SIG-M5 (cell line): ENCODE data around the gene CMKLR1.

Source experiments
- DNase-seq: peaks from one replicate; lab custom pipeline; 2025; lab: John Stamatoyannopoulos, UW

The CMKLR1 gene, protein sequence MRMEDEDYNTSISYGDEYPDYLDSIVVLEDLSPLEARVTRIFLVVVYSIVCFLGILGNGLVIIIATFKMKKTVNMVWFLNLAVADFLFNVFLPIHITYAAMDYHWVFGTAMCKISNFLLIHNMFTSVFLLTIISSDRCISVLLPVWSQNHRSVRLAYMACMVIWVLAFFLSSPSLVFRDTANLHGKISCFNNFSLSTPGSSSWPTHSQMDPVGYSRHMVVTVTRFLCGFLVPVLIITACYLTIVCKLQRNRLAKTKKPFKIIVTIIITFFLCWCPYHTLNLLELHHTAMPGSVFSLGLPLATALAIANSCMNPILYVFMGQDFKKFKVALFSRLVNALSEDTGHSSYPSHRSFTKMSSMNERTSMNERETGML

GRCh38 chr12:108338915-108339657 lies at the start of gene CMKLR1:
TSS of gene CMKLR1 (minus strand) at chr12:108339311. CDS start at chr12:108293591, 45,720 bp downstream.
- no peak for DNase-seq

DNA sequence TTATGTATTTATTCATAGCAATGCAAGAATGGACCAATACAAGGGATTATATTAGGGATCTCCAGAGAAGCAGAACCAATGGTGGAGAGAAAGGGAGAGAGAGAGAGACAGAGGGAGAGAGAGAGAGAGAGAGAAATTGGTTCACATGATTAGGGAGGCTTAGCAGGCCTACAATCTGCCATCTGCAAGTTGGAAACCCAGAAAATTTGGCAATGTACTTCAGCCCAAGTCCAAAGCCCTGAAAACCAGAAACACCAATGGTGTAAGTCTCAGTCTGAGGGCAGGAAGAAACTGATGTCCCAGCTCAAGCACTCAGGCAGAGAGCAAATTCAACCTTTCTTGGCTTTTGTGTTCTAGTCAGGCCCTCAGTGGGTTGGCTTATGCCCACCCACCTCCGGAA lies 48.7 kb upstream of the CMKLR1 start:
- no peak for DNase-seq

- no peak for DNase-seq
Observed at GRCh38 chr12:108386709-108387360, 47.7 kb upstream of the CMKLR1 start.

- no peak for DNase-seq
Observed at GRCh38 chr12:108382437-108382801, 43.3 kb upstream of the CMKLR1 start.

DNA sequence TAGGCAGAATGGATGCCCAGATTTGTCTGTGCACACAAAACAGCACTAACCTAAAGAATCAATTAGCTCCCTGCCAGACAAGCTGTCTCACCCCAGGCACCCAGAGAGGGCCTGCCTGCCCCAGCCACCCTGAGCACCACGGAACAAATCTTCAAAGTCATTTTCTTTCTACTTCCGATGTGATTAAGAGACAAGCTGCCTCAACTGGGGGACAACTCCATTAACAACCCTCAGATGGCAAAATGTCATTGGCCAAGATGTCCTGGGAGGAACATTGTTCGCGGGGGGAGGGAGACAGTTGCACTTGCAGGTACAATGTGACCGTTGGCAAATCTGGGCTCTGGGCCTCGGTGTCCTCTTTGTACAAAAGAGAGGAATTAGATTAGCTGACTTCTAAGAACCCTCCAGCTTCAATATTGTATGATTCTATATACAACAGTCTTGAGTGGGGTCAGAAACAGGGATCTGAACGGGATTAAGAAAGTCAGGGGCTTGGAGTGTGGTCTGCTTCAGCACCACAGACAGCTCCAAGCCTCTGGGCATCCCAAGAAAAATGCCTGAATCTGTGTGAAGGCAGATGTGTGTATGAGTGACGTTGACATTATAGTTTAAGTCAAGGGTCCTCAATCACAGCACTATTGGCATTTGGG lies 42.8 kb upstream of the CMKLR1 start:
- no peak for DNase-seq

GRCh38 chr12:108380382-108380781 lies 41.3 kb upstream of the CMKLR1 start:
- DNase-seq: no peak

DNA sequence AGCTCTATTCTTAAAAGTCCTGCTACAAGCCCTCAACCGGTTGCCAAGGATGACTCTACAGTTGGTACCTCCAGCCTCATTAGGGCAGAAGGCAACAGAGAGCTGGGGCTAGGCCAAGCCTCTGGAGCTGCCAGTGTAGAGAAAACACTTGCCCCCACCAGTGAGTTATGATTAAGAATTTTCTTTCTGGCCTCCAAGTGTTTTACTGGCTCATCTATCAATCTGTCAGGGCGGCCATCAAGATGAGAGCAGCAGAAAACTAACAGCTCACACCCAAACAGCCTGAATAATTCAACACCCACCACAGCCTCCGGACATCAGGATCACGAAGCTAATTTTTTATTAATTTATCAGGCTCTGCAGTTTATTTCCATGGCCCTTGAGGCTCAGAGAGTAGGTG lies 40.7 kb upstream of the CMKLR1 start:
- DNase-seq: no peak

DNA sequence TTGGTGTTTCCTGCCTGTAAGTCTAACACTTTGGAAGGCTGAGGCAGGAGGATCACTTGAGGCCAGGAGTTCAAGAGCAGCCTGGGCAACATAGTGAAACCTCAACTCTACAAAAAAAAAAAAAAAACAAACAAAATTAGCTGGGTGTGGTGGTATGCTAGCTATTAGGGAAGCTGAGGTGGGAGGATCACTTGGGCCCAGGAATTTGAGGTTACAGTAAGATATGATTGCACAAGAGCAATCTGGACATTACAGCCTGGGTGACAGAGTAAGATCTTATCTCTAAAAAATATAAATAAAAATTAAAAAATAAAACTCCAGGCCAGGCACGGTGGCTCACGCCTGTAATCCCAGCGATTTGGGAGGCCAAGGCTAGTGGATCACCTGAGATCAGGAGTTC lies 39.8 kb upstream of the CMKLR1 start:
- no peak for DNase-seq

- no peak for DNase-seq
Observed at GRCh38 chr12:108377260-108377659, 38.1 kb upstream of the CMKLR1 start.

DNA sequence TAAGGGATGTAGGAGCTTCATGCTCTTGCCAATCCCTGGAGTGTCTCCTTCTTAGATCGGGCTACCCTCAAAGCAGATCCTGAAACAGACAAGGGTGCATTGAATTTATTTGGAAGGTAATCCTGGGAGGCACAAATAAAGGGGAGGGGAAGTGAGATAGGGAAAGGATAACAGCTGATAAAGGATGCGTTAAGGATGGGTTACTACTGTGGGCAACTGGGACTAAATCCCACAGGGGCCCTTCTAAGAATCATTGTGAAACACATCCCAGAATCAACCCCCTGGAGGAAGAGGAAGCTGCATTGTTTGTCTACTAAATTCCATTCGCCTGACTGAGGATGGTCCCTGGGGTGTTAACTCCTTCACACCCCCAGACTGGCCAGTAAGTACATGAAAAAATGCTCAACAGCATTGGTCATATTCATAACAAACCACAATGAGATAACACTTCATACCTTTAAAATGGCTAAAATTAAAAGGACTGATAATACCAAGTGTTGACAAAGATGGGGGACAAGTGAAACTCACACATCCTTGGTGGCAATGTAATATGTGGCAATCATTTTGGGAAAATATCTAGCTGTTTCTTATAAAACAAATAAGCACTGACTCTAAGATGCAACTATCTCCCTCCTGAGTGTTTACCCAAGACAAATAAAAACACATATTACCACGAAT lies 37.0 kb upstream of the CMKLR1 start:
- DNase-seq: no peak

DNA sequence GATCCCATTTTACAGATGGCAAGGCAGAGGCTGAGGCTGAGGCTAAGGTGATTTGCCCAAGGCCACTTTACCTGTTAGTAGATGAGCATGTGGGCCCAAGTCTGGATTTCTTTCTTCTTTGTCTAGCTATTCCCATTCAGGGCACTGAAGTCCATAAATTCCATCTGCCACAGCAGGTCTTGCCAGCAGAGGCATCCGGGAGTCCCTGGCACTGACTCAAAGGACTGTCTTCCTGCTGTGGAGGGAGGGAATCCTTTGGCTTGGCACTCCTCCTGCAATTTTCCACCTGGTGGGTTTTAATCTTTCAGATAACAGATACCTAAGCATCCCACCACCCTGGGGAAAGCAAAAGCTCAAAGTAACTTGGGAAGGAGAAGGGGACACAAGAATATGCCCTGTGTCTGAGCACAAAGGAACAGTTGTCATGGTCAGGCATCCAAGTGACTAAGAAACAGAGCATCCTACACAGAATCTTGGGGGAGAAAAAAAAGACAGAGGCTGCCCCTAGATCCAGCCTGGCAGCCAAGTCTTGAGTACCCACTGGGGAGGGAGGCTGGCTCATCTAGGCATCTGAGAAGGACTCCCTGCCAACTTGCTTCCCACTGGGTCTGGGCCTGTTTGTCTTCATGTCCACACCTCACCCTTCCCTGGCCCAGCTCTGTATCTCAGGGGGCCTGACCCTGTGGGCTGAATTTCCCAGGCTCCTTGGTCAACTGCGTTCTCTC lies 35.6 kb upstream of the CMKLR1 start:
- no peak for DNase-seq

DNA sequence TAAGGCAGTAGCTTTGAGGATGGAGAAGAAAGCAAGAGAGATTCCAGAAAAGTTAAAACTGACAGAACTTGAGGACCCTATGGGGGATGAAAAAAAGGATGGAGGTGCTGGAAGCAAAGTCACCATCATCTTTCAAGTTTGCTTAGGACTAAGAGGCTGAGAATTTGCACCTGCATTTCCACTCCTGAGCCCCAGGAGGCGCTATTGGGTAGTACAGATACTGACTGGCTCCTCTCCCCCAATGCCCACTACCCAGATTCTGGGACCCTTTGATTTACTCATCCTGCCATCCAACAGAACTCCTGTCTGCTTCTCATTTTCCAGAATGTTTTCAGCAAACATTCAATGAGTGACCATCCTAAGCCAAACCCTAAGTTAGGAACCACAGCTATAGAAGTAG lies 34.0 kb upstream of the CMKLR1 start:
- no peak for DNase-seq

GRCh38 chr12:108371801-108372344 lies 32.8 kb upstream of the CMKLR1 start:
- DNase-seq: no peak

DNA sequence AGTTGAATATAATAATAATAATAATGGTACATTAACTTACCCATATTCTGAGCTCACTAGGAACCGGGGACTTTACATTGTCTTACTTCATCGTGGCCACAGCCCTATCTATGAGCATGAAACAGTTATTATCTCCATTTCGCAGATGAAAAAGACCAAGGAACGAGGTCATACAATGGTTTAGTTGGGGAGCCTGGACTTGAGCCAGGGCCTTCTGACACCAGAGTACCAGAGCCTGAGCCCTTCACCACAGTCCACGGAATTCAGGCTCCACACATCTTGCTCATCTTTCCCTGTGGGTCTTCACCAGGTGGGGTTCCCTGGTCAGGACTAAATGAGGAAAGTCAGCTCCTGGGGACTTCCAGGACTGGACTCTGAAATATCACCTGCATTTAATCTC lies 31.3 kb upstream of the CMKLR1 start:
- no peak for DNase-seq

GRCh38 chr12:108369736-108370396 lies 30.8 kb upstream of the CMKLR1 start:
- DNase-seq: no peak

DNA sequence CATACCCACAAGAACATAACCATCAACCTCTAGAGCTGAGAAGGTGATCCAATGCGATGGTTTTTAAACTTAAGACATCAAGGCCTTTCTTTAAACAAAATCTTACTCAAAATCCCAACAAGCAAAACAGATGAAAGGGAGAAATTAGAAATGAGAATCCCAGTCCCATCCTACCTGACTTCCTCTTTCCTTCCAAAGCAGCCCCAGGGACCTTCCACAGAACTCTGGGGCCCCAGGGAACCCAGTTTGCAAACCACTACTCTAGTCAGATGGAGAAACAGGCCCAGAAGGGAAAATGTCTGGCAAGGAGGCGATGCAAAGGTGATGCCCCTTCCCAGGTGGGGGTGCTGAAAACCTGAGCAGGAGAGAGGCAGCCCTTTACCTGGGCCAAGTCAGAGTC lies 29.0 kb upstream of the CMKLR1 start:
- no peak for DNase-seq

DNA sequence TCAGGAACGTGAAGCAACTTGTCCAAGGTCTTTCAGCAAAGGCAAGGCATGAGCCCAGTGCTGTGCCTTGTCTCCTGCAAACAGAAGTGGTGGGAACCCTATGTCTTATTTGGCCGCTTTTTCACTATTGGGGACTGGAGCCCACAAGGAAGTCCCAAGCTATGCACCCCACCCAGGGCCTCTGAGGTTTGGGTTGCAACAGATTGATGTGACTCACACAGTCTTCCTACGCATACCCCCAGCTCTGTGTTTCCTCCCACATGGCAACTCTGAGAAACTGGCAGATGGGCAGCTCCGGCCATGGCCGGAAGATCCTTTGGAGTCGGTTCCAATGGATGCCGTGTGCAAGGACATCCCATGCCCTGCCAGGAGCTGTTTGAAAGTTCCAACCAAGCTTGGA lies 28.3 kb upstream of the CMKLR1 start:
- peak; percentile 68 for DNase-seq

DNA sequence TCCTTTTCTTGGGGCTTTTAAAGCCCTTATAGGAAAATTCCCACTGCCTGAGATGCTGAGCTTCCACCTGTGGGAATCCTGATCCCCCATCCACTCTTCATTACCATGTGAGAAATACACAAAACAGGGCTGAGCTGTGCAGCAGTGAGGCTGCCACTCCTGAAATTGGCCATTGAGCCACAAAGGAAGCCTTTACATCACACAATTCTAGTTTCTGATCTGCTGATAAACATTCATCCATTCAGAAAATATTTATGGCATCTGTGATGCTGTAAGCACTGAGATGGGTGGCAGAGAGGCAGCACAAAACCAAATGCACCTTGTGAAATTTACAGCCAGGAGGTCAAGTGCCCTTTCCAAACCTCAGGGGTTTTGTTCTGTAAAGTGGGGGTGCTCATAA lies 26.2 kb upstream of the CMKLR1 start:
- no peak for DNase-seq

- no peak for DNase-seq
Observed at GRCh38 chr12:108364879-108365278, 25.8 kb upstream of the CMKLR1 start.

DNA sequence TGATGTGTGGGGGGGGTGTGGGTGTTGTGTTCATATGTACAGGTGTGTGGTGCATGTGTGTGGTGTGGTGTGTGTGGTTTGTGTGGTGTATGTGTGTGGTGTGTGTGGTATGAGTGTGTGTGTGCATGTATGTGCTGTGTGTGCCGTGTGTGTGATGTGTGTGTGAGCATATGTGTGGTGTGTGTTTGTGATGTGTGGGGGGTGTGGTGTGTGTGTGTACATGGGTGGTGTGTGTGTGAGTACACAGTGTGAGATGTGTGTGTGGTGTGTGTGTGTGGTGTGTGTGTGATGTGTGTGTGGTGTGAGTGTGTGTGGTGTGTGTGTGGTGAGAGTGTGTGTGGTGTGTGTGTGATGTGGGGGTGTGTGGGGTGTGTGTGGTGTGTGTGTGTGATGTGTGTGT lies 24.5 kb upstream of the CMKLR1 start:
- no peak for DNase-seq
